Neural cell (in vitro differentiated cells): ENCODE measurements around the gene HYAL1. TPM values are rescaled to one million over a fixed set of nuclear protein-coding genes. Genes with fewer than 3 reads are reported as not detected.

Experiments
- H2AFZ ChIP-seq: fragments of 200-600, 300-800 bp; sonication (generic), shearing (Covaris generic); 2 replicates; pipeline ENCODE4 v1.6.0; 2014; ENCODE audit warnings: low read depth, mild to moderate bottlenecking, antibody characterized with exemption, low read length, moderate library complexity
- H3F3A ChIP-seq: fragments of 200-600 bp; shearing (Covaris generic); 2 replicates; pipeline ENCODE4 v1.6.1; 2016; ENCODE audit warnings: mild to moderate bottlenecking, moderate library complexity, mixed read lengths, antibody characterized with exemption, low read length; ENCODE audit not compliant: insufficient read depth, poor library complexity, severe bottlenecking
- H3K27ac ChIP-seq: fragments of 200-600, 300-800 bp; sonication (generic), shearing (Covaris generic); 2 replicates; pipeline ENCODE4 v1.5.1; 2014; ENCODE audit warnings: mild to moderate bottlenecking, low read length, moderate library complexity
- H3K27me3 ChIP-seq: fragments of 300-800, 200-600 bp; sonication (generic), shearing (Covaris generic); 2 replicates; pipeline ENCODE4 v1.6.0; 2014; ENCODE audit warnings: mild to moderate bottlenecking, low read depth, low read length, moderate library complexity; ENCODE audit not compliant: insufficient read depth
- H3K36me3 ChIP-seq: fragments of 300-800, 200-600 bp; sonication (generic), shearing (Covaris generic); 2 replicates; pipeline ENCODE4 v1.5.1; 2014; ENCODE audit warnings: mild to moderate bottlenecking, antibody characterized with exemption, low read length, moderate library complexity; ENCODE audit not compliant: insufficient read depth
- H3K4me2 ChIP-seq: fragments of 300-800, 200-600 bp; sonication (generic), shearing (Covaris generic); 2 replicates; pipeline ENCODE4 v1.6.0; 2014; ENCODE audit warnings: mild to moderate bottlenecking, low read length
- H3K4me3 ChIP-seq: fragments of 300-800, 200-600 bp; sonication (generic), shearing (Covaris generic); 2 replicates; pipeline ENCODE4 v1.5.1; 2014; ENCODE audit warnings: mild to moderate bottlenecking, low read length, moderate library complexity
- H3K79me2 ChIP-seq: fragments of 200-600 bp; shearing (Covaris generic); replicated peaks from 2 replicates; pipeline ENCODE4 v1.6.0; 2014; ENCODE audit warnings: mild to moderate bottlenecking, low read length, moderate library complexity; ENCODE audit not compliant: insufficient read depth
- H3K9ac ChIP-seq: fragments of 300-800, 200-600 bp; sonication (generic), shearing (Covaris generic); 2 replicates; pipeline ENCODE4 v1.6.1; 2016; ENCODE audit warnings: mild to moderate bottlenecking, low read length, mixed read lengths
- H3K9me2 ChIP-seq: fragments of 200-600 bp; shearing (Covaris generic); 2 replicates; pipeline ENCODE4 v1.6.1; 2016; ENCODE audit warnings: mild to moderate bottlenecking, low read length, mixed read lengths; ENCODE audit not compliant: insufficient read depth
- H3K9me3 ChIP-seq: fragments of 200-600, 300-800 bp; sonication (generic), shearing (Covaris generic); 2 replicates; pipeline ENCODE4 v1.6.1; 2016; ENCODE audit warnings: mild to moderate bottlenecking, mixed run types, low read length, moderate library complexity, mixed read lengths
- H4K20me1 ChIP-seq: fragments of 200-600 bp; shearing (Covaris generic); 2 replicates; pipeline ENCODE4 v1.6.1; 2016; ENCODE audit warnings: mild to moderate bottlenecking, mixed run types; ENCODE audit not compliant: insufficient read depth
- CTCF ChIP-seq: fragments of 450-650 bp; IDR thresholded peaks from 2 replicates; pipeline ENCODE4 v1.5.1; 2014; ENCODE audit warnings: antibody characterized with exemption, mild to moderate bottlenecking, moderate library complexity; ENCODE audit not compliant: poor library complexity, severe bottlenecking
- EP300 ChIP-seq: fragments of 450-650 bp; conservative IDR thresholded peaks from 2 replicates; pipeline ENCODE4 v1.6.1; 2014; ENCODE audit warnings: antibody characterized with exemption, mild to moderate bottlenecking, moderate library complexity; ENCODE audit not compliant: poor library complexity, severe bottlenecking
- EZH2 ChIP-seq: fragments of 200-600, 300-800 bp; shearing (Covaris generic), sonication (generic); IDR thresholded peaks from 2 replicates; pipeline ENCODE4 v1.6.1; 2014; ENCODE audit warnings: antibody characterized with exemption, low read length, borderline replicate concordance, mild to moderate bottlenecking; ENCODE audit not compliant: insufficient read depth, poor library complexity, severe bottlenecking
- MXI1 ChIP-seq: fragments of 450-650 bp; conservative IDR thresholded peaks from 2 replicates; pipeline ENCODE4 v1.6.1; 2014; ENCODE audit warnings: antibody characterized with exemption, mild to moderate bottlenecking; ENCODE audit not compliant: poor library complexity, severe bottlenecking
- POLR2AphosphoS5 ChIP-seq: IDR thresholded peaks from 2 replicates; pipeline ENCODE4 v1.6.1; 2012
- RAD21 ChIP-seq: fragments of 450-650 bp; conservative IDR thresholded peaks from 2 replicates; pipeline ENCODE4 v1.6.1; 2014; ENCODE audit warnings: antibody characterized with exemption, mild to moderate bottlenecking, moderate library complexity
- REST ChIP-seq: IDR thresholded peaks from 2 replicates; pipeline ENCODE4 v1.6.1; 2012; ENCODE audit warnings: borderline replicate concordance
- SMC3 ChIP-seq: fragments of 450-650 bp; conservative IDR thresholded peaks from 2 replicates; pipeline ENCODE4 v1.6.1; 2014; ENCODE audit warnings: antibody characterized with exemption, mild to moderate bottlenecking, moderate library complexity; ENCODE audit not compliant: poor library complexity
- TAF1 ChIP-seq: IDR thresholded peaks from 2 replicates; pipeline ENCODE4 v1.6.1; 2012; ENCODE audit warnings: low read depth
- polyA plus RNA-seq: library from polyadenylated mRNA; depleted of rRNA; stranded (reverse); fragments of >200 nt; gene quantifications from 2 replicates; pipeline ENCODE4 v1.2.3, GENCODE V29; 2014

The HYAL1 gene
- polyA plus RNA-seq, 1 donor from 2014 or later, result 2.2 TPM

DNA sequence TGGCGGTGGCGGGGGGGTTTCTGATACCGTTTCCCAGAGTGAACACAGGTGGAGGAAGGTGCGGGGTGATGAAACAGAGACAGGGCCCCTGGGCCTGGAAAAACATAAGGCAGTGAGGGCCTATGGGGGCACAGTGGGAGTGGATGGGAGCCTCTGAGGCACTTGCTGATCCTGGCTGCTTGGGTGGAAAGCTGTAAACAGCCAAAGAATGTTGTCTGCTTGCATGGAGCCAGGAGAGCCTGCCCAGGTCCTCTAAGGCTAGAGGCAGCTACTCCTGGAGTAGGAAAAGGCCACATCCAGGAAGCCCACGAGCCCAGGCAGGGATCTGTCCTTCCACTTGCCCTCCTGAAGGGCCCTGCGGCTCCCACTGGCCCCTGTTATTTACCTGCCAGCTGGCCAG, 37.4 kb downstream of the HYAL1 start:
- no peak overlapping the region for H3K4me3 ChIP-seq
- no peak overlapping the region for H3K4me2 ChIP-seq
- H3K27ac ChIP-seq, result no peak overlapping the region
- H3F3A ChIP-seq, result no peaks in the 10 kb centered on the region
- H3K9me3 ChIP-seq, result no peaks in the 10 kb centered on the region
- TF ChIP-seq RAD21, result no peak
- no peaks in the 10 kb centered on the region for H3K79me2 ChIP-seq
- H3K9me2 ChIP-seq, result no peaks in the 10 kb centered on the region
- H3K9ac ChIP-seq, result no peak overlapping the region
- H2AFZ ChIP-seq, result no peak overlapping the region
- no peaks in the 10 kb centered on the region for H4K20me1 ChIP-seq
- H3K27me3 ChIP-seq, result no peaks in the 10 kb centered on the region
- H3K36me3 ChIP-seq, result no peaks in the 10 kb centered on the region

DNA sequence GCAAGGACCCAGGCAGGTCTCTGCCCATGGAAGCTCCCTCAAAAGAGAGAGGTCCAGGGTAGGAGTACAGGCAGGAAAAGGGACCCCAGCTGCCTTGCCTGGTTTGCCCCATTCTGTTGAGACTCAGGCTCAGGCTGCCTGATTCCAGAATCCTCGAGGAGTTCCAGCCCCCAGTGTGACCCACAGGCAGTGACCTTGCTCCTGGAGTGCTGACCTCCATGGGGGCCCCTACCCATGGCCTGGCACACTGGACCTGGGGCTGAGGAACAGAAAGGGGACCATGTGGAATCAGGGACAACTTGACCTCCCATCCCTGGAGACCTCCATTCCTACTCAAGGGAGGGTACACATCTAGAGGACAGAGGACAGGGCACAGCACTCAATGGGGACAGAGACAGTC, 37.8 kb downstream of the HYAL1 start:
- H3K36me3 ChIP-seq, result no peaks in the 10 kb centered on the region
- no peaks in the 10 kb centered on the region for H3K9me3 ChIP-seq
- H3K79me2 ChIP-seq, result no peaks in the 10 kb centered on the region
- H2AFZ ChIP-seq, result no peak overlapping the region
- no peak overlapping the region for H3K9ac ChIP-seq
- H3K27me3 ChIP-seq, result no peaks in the 10 kb centered on the region
- H3K9me2 ChIP-seq, result no peaks in the 10 kb centered on the region
- H3F3A ChIP-seq, result no peaks in the 10 kb centered on the region
- TF ChIP-seq REST, result no peak
- TF ChIP-seq EP300, result no peak
- TF ChIP-seq EZH2, result no peak
- TF ChIP-seq MXI1, result no peak
- no peak for TF ChIP-seq CTCF
- TF ChIP-seq TAF1, result no peak
- no peak for TF ChIP-seq POLR2AphosphoS5
- no peak for TF ChIP-seq SMC3
- no peak for TF ChIP-seq RAD21
- H3K4me3 ChIP-seq, result no peak overlapping the region
- H4K20me1 ChIP-seq, result no peaks in the 10 kb centered on the region
- H3K4me2 ChIP-seq, result no peak overlapping the region
- peak overlapping the region; percentile 47 for H3K27ac ChIP-seq

GRCh38 chr3:50264964-50265485, 38.3 kb downstream of the HYAL1 start:
- H3K9me2 ChIP-seq, result no peaks in the 10 kb centered on the region
- no peaks in the 10 kb centered on the region for H3K9me3 ChIP-seq
- H3K36me3 ChIP-seq, result no peaks in the 10 kb centered on the region
- H3K9ac ChIP-seq, result peak overlapping the region; percentile 47
- no peak overlapping the region for H2AFZ ChIP-seq
- no peak overlapping the region for H3K4me2 ChIP-seq
- H3K27me3 ChIP-seq, result no peaks in the 10 kb centered on the region
- no peak overlapping the region for H3K4me3 ChIP-seq
- H4K20me1 ChIP-seq, result no peaks in the 10 kb centered on the region
- H3K79me2 ChIP-seq, result no peaks in the 10 kb centered on the region
- TF ChIP-seq TAF1 (no peak), SMC3 (no peak), CTCF (no peak), RAD21 (no peak), EZH2 (no peak), EP300 (no peak), POLR2AphosphoS5 (peak; percentile 3)
- peak overlapping the region; percentile 47 for H3K27ac ChIP-seq
- no peaks in the 10 kb centered on the region for H3F3A ChIP-seq
